HepG2 (cell line): ENCODE results near the gene MYO10. TPM values are rescaled to one million over a fixed set of nuclear protein-coding genes. Genes with fewer than 3 reads are reported as not detected.
A peak's percentile ranks its signal among the peaks of the same experiment; 100 is the strongest.

Source experiments
- JUN ChIP-seq: sonication (generic); formaldehyde crosslinking; IDR thresholded peaks from 2 replicates; pipeline ENCODE4 v1.4.0; 2020; ENCODE audit warnings: mild to moderate bottlenecking, missing genetic modification reagents
- ONECUT2 ChIP-seq: sonication (generic); formaldehyde crosslinking; IDR thresholded peaks from 2 replicates; pipeline ENCODE4 v1.4.0; 2020; ENCODE audit warnings: missing genetic modification reagents
- SKI ChIP-seq: fragments of 450-650 bp; IDR thresholded peaks from one replicate; pipeline ENCODE4 v1.6.1; 2018; ENCODE audit warnings: mild to moderate bottlenecking; ENCODE audit not compliant: partially characterized antibody
- SSRP1 ChIP-seq: IDR thresholded peaks from 2 replicates; pipeline ENCODE4 v1.6.1; 2016; ENCODE audit warnings: control low read depth
- ZBED4 ChIP-seq: sonication (generic); formaldehyde crosslinking; IDR thresholded peaks from 2 replicates; pipeline ENCODE4 v1.4.0; 2020; ENCODE audit warnings: missing genetic modification reagents, borderline replicate concordance
- ZNF12 ChIP-seq: sonication (generic); formaldehyde crosslinking; IDR thresholded peaks from 2 replicates; pipeline ENCODE4 v1.5.0; 2020; ENCODE audit warnings: missing genetic modification reagents
- ZNF335 ChIP-seq: sonication (generic); formaldehyde crosslinking; IDR thresholded peaks from 2 replicates; pipeline ENCODE4 v1.4.0; 2020; ENCODE audit warnings: missing genetic modification reagents
- ZNF766 ChIP-seq: sonication (generic); formaldehyde crosslinking; IDR thresholded peaks from 2 replicates; pipeline ENCODE4 v1.5.0; 2020; ENCODE audit warnings: missing genetic modification reagents, borderline replicate concordance
- ZNF800 ChIP-seq: sonication (generic); formaldehyde crosslinking; IDR thresholded peaks from 2 replicates; pipeline ENCODE4 v1.4.0; 2020; ENCODE audit warnings: missing genetic modification reagents
- ZSCAN9 ChIP-seq: IDR thresholded peaks from 2 replicates; pipeline ENCODE4 v1.6.1; 2016; ENCODE audit warnings: borderline replicate concordance
- polyA plus RNA-seq, 8 experiments: library from polyadenylated mRNA; depleted of rRNA in 3 of 8; stranded (reverse) in 7 of 8; unstranded in 1 of 8; fragments of >200 nt; fragmentation: Illumina TruSeq in 4 of 8; extraction: Trizol in 4 of 8; gene quantifications; 2 replicates each; pipeline versions ENCODE4 v1.2.1 to v1.2.3, GENCODE V29; 2011 to 2016; ENCODE audit warnings: low read depth in 4 of 8, missing spikeins in 1 of 8, mixed read lengths in 1 of 8; ENCODE audit not compliant: insufficient read depth in 1 of 8
- total RNA-seq, 5 experiments: library from RNA; depleted of rRNA; stranded (reverse); fragments of >200 nt; fragmentation: Illumina TruSeq; extraction: Trizol; gene quantifications; 2 replicates each; pipeline ENCODE4 v1.2.3, GENCODE V29; 2016; ENCODE audit warnings: low read depth in 1 of 5
- TF ChIP-seq, protein P1 (sequence below): conservative IDR thresholded peaks from 2 replicates; pipeline ENCODE4 v1.6.1; 2018; ENCODE audit warnings: missing genetic modification reagents
- TF ChIP-seq, protein P2 (sequence below): IDR thresholded peaks from 2 replicates; pipeline ENCODE4 v1.6.1; 2018; ENCODE audit warnings: missing genetic modification reagents
- TF ChIP-seq, protein P3 (sequence below): sonication (generic); formaldehyde crosslinking; IDR thresholded peaks from 2 replicates; pipeline ENCODE4 v1.4.0; 2020; ENCODE audit warnings: mild to moderate bottlenecking, missing genetic modification reagents

The MYO10 gene
- total and polyA plus RNA-seq, 2 of the 13 experiments (the other 11 are each of a cell fraction or from before 2014, with no cell fraction given) = 4.5 to 14.0 TPM

GRCh38 chr5:16809395-16810207 lies 126.5 kb downstream of the MYO10 start (continued):
- TF ChIP-seq, protein P1, sequence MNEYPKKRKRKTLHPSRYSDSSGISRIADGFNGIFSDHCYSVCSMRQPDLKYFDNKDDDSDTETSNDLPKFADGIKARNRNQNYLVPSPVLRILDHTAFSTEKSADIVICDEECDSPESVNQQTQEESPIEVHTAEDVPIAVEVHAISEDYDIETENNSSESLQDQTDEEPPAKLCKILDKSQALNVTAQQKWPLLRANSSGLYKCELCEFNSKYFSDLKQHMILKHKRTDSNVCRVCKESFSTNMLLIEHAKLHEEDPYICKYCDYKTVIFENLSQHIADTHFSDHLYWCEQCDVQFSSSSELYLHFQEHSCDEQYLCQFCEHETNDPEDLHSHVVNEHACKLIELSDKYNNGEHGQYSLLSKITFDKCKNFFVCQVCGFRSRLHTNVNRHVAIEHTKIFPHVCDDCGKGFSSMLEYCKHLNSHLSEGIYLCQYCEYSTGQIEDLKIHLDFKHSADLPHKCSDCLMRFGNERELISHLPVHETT (CRISPR knock-in tag) = no peak
- TF ChIP-seq ZBED4 (0 out of 2 replicates have a peak, but pooled peaks have one; percentile 35), ZNF800 (CRISPR knock-in tag) (no peak), ZSCAN9 (CRISPR knock-in tag) (no peak), ZNF766 (CRISPR knock-in tag) (no peak), SSRP1 (CRISPR knock-in tag) (no peak), ONECUT2 (CRISPR knock-in tag) (peak; percentile 85), JUN (no peak), ZNF335 (CRISPR knock-in tag) (no peak), ZNF12 (CRISPR knock-in tag) (no peak), SKI (no peak)
- TF ChIP-seq, protein P2, sequence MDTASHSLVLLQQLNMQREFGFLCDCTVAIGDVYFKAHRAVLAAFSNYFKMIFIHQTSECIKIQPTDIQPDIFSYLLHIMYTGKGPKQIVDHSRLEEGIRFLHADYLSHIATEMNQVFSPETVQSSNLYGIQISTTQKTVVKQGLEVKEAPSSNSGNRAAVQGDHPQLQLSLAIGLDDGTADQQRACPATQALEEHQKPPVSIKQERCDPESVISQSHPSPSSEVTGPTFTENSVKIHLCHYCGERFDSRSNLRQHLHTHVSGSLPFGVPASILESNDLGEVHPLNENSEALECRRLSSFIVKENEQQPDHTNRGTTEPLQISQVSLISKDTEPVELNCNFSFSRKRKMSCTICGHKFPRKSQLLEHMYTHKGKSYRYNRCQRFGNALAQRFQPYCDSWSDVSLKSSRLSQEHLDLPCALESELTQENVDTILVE (CRISPR knock-in tag) = no peak
- TF ChIP-seq, protein P3, sequence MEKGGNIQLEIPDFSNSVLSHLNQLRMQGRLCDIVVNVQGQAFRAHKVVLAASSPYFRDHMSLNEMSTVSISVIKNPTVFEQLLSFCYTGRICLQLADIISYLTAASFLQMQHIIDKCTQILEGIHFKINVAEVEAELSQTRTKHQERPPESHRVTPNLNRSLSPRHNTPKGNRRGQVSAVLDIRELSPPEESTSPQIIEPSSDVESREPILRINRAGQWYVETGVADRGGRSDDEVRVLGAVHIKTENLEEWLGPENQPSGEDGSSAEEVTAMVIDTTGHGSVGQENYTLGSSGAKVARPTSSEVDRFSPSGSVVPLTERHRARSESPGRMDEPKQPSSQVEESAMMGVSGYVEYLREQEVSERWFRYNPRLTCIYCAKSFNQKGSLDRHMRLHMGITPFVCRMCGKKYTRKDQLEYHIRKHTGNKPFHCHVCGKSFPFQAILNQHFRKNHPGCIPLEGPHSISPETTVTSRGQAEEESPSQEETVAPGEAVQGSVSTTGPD (CRISPR knock-in tag) = peak; percentile 68
